ENCODE data around the gene C8B. TPM values are rescaled to one million over a fixed set of nuclear protein-coding genes. Genes with fewer than 3 reads are reported as not detected.

Gene C8B
- total RNA-seq, 1 donor from 2014 or later = 0.26 TPM

- TF ChIP-seq CTCF (IDR thresholded peaks at IDR 0.05; ENCODE audit: unreplicated experiment) = no peak
- Mint-ChIP-seq H3K4me3 (ENCODE audit: low read depth) (no peak overlapping the region), H3K9me3 (ENCODE audit: low read depth) (no peaks in the 10 kb centered on the region), H3K4me1 (ENCODE audit: low read depth) (no peaks in the 10 kb centered on the region), H3K36me3 (ENCODE audit: insufficient read depth) (no peaks in the 10 kb centered on the region), H3K27me3 (peaks cover 9% of the 10 kb centered on the region), H3K27ac (no peak overlapping the region)
- DNase-seq (ENCODE audit: low spot score, unreplicated experiment) = no peak
These were observed 17.3 kb downstream of the C8B start for GRCh38 chr1:56948403-56949023.

- Mint-ChIP-seq H3K4me3 (ENCODE audit: low read depth) (no peak overlapping the region), H3K4me1 (ENCODE audit: low read depth) (peaks cover 9% of the 10 kb centered on the region), H3K36me3 (ENCODE audit: insufficient read depth) (no peaks in the 10 kb centered on the region), H3K9me3 (ENCODE audit: low read depth) (no peaks in the 10 kb centered on the region), H3K27ac (no peak overlapping the region), H3K27me3 (peaks cover 1% of the 10 kb centered on the region)
- DNase-seq (ENCODE audit: low spot score, unreplicated experiment) = no peak
- TF ChIP-seq CTCF (IDR thresholded peaks at IDR 0.05; ENCODE audit: unreplicated experiment) = no peak
These were observed 25.8 kb downstream of the C8B start for GRCh38 chr1:56940039-56940438.

- no peak for DNase-seq (ENCODE audit: low spot score, unreplicated experiment)
- no peak overlapping the region for H3K4me3 Mint-ChIP-seq (ENCODE audit: low read depth)
These were observed 26.6 kb downstream of the C8B start for GRCh38 chr1:56939209-56939608.

GRCh38 chr1:56938646-56939045, 27.2 kb downstream of the C8B start:
- no peak overlapping the region for H3K27ac Mint-ChIP-seq
- H3K4me1 Mint-ChIP-seq (ENCODE audit: low read depth) = peaks cover 20% of the 10 kb centered on the region
- H3K36me3 Mint-ChIP-seq (ENCODE audit: insufficient read depth) = no peaks in the 10 kb centered on the region
- no peak for DNase-seq (ENCODE audit: low spot score, unreplicated experiment)
- no peak overlapping the region for H3K4me3 Mint-ChIP-seq (ENCODE audit: low read depth)
- no peaks in the 10 kb centered on the region for H3K9me3 Mint-ChIP-seq (ENCODE audit: low read depth)
- no peak for TF ChIP-seq CTCF (IDR thresholded peaks at IDR 0.05; ENCODE audit: unreplicated experiment)
- peaks cover under 1% of the 10 kb centered on the region for H3K27me3 Mint-ChIP-seq

More at GRCh38 chr1:56939209-56939608, 26.6 kb downstream of the C8B start:
- H3K36me3 Mint-ChIP-seq (ENCODE audit: insufficient read depth) = no peaks in the 10 kb centered on the region
- no peak overlapping the region for H3K27ac Mint-ChIP-seq
- TF ChIP-seq CTCF (IDR thresholded peaks at IDR 0.05; ENCODE audit: unreplicated experiment) = no peak
- peaks cover 15% of the 10 kb centered on the region for H3K4me1 Mint-ChIP-seq (ENCODE audit: low read depth)
- H3K27me3 Mint-ChIP-seq = no peaks in the 10 kb centered on the region
- H3K9me3 Mint-ChIP-seq (ENCODE audit: low read depth) = no peaks in the 10 kb centered on the region

GRCh38 chr1:56934430-56935060, 31.3 kb downstream of the C8B start:
- TF ChIP-seq CTCF (IDR thresholded peaks at IDR 0.05; ENCODE audit: unreplicated experiment) = no peak
- no peak for DNase-seq (ENCODE audit: low spot score, unreplicated experiment)
- Mint-ChIP-seq H3K9me3 (ENCODE audit: low read depth) (no peaks in the 10 kb centered on the region), H3K4me1 (ENCODE audit: low read depth) (peaks cover 22% of the 10 kb centered on the region), H3K27me3 (peaks cover 13% of the 10 kb centered on the region), H3K4me3 (ENCODE audit: low read depth) (no peak overlapping the region), H3K36me3 (ENCODE audit: insufficient read depth) (no peaks in the 10 kb centered on the region), H3K27ac (no peak overlapping the region)
